Ishikawa (cell line): ENCODE measurements around the gene NDUFS3.

ENCODE experiments used
- CEBPB ChIP-seq: IDR thresholded peaks from 2 replicates; pipeline ENCODE4 v1.6.1; 2012
- CREB1 ChIP-seq: IDR thresholded peaks from 2 replicates; pipeline ENCODE4 v1.6.1; 2012; ENCODE audit warnings: low read depth
- EGR1 ChIP-seq: IDR thresholded peaks from 2 replicates; pipeline ENCODE4 v1.6.1; 2012
- EP300 ChIP-seq: IDR thresholded peaks from 2 replicates; pipeline ENCODE4 v1.6.1; 2012; ENCODE audit warnings: borderline replicate concordance
- FOXM1 ChIP-seq: IDR thresholded peaks from 2 replicates; pipeline ENCODE4 v1.6.1; 2012; ENCODE audit warnings: low read depth, borderline replicate concordance
- NFIC ChIP-seq: IDR thresholded peaks from 2 replicates; pipeline ENCODE4 v1.6.1; 2012
- RAD21 ChIP-seq: IDR thresholded peaks from 2 replicates; pipeline ENCODE4 v1.6.1; 2012; ENCODE audit warnings: low read depth
- TAF1 ChIP-seq: IDR thresholded peaks from 2 replicates; pipeline ENCODE4 v1.6.1; 2012; ENCODE audit warnings: low read depth, mild to moderate bottlenecking
- TCF12 ChIP-seq: IDR thresholded peaks from 2 replicates; pipeline ENCODE4 v1.6.1; 2012; ENCODE audit warnings: low read depth
- TEAD4 ChIP-seq: IDR thresholded peaks from 2 replicates; pipeline ENCODE4 v1.6.1; 2012
- YY1 ChIP-seq: IDR thresholded peaks from 2 replicates; pipeline ENCODE4 v1.6.1; 2012; ENCODE audit warnings: low read depth
- ZBTB7A ChIP-seq: IDR thresholded peaks from 2 replicates; pipeline ENCODE4 v1.6.1; 2012; ENCODE audit warnings: low read depth
- TF ChIP-seq, protein P1 (sequence below): IDR thresholded peaks from 2 replicates; pipeline ENCODE4 v1.6.1; 2012; ENCODE audit warnings: low read depth, mild to moderate bottlenecking
- TF ChIP-seq, protein P2 (sequence below): IDR thresholded peaks from 2 replicates; pipeline ENCODE4 v1.6.1; 2012
- TF ChIP-seq, protein P3 (sequence below): IDR thresholded peaks from 2 replicates; pipeline ENCODE4 v1.6.1; 2012

The NDUFS3 gene

DNA sequence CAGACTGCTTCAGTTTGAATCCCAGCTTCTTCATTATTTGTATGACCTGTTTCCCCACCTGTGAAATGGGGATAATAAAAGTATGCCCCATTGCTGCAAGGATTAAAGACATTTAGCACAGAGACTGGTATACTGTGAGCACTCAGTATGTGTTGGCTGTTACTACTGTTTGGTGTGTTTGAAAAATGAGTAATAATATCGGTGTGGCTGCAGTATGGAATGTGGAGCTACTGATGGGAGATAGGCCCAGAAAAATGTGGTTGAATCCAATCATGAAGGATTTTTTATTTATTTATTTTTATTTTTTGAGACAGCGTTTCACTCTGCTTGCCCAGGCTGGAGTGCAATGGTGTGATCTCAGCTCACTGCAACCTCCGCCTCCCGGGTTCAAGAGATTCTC is 24.4 kb downstream of the NDUFS3 start:
- TF ChIP-seq, protein P1, sequence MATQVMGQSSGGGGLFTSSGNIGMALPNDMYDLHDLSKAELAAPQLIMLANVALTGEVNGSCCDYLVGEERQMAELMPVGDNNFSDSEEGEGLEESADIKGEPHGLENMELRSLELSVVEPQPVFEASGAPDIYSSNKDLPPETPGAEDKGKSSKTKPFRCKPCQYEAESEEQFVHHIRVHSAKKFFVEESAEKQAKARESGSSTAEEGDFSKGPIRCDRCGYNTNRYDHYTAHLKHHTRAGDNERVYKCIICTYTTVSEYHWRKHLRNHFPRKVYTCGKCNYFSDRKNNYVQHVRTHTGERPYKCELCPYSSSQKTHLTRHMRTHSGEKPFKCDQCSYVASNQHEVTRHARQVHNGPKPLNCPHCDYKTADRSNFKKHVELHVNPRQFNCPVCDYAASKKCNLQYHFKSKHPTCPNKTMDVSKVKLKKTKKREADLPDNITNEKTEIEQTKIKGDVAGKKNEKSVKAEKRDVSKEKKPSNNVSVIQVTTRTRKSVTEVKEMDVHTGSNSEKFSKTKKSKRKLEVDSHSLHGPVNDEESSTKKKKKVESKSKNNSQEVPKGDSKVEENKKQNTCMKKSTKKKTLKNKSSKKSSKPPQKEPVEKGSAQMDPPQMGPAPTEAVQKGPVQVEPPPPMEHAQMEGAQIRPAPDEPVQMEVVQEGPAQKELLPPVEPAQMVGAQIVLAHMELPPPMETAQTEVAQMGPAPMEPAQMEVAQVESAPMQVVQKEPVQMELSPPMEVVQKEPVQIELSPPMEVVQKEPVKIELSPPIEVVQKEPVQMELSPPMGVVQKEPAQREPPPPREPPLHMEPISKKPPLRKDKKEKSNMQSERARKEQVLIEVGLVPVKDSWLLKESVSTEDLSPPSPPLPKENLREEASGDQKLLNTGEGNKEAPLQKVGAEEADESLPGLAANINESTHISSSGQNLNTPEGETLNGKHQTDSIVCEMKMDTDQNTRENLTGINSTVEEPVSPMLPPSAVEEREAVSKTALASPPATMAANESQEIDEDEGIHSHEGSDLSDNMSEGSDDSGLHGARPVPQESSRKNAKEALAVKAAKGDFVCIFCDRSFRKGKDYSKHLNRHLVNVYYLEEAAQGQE = no peak
- TF ChIP-seq EGR1 = no peak
- TF ChIP-seq NFIC = no peak
- TF ChIP-seq, protein P2, sequence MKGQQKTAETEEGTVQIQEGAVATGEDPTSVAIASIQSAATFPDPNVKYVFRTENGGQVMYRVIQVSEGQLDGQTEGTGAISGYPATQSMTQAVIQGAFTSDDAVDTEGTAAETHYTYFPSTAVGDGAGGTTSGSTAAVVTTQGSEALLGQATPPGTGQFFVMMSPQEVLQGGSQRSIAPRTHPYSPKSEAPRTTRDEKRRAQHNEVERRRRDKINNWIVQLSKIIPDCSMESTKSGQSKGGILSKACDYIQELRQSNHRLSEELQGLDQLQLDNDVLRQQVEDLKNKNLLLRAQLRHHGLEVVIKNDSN = no peak
- TF ChIP-seq, protein P3, sequence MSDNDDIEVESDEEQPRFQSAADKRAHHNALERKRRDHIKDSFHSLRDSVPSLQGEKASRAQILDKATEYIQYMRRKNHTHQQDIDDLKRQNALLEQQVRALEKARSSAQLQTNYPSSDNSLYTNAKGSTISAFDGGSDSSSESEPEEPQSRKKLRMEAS = no peak
- no peak for TF ChIP-seq CREB1
- TF ChIP-seq ZBTB7A = no peak
- TF ChIP-seq RAD21 = no peak
- TF ChIP-seq TEAD4 = no peak
- no peak for TF ChIP-seq CEBPB

DNA sequence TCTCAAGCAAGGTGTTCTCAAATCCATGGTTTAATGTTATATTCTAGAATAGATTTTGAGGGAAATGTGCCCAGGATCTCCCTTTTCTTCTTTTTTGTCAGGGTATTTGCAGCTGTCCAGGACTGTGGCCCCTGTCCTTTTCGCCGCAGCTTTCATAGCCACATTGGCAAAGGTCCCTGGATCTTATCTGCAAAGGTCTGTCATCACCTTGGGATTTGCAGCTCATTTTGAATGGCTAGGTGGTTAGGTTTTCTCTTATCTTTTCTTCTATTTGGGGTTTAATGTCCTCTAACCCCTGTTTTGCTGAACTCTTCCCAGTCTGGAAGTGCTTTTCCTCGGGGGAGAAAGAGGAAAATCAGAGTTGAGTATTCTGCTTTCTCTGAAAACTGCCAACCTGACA is 27.0 kb downstream of the NDUFS3 start:
- TF ChIP-seq EGR1 (no peak), NFIC (no peak), FOXM1 (no peak), TEAD4 (no peak), EP300 (no peak)
- TF ChIP-seq, protein P1 = no peak
- TF ChIP-seq, protein P3 = no peak
- TF ChIP-seq, protein P2 = no peak

DNA sequence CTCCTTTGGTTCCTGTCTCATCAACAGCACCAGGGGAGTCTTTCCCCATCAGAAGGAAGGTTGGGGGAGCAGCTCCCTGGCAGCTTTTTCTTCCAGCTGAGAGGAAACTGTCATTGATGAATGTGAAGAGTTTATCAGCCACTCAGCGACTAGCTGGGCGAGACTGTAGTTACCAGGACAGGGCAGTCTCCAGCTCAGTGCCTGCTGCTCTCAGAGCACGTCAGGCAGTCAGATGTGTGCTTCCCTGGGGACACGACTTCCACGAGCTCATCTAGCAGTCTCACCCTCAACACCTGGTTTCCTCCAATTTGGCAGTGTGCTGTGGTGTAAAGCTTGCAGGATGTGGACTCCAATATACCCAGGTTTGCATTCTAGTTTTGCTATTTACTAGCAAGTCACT is 27.9 kb downstream of the NDUFS3 start:
- TF ChIP-seq YY1 = no peak
- TF ChIP-seq, protein P1 = no peak
- no peak for TF ChIP-seq NFIC
- TF ChIP-seq CEBPB = no peak
- no peak for TF ChIP-seq EP300
- no peak for TF ChIP-seq TEAD4
- TF ChIP-seq, protein P3 = no peak
- no peak for TF ChIP-seq EGR1
- no peak for TF ChIP-seq ZBTB7A
- no peak for TF ChIP-seq FOXM1
- TF ChIP-seq TCF12 = no peak
- TF ChIP-seq CREB1 = no peak
- TF ChIP-seq TAF1 = no peak
- TF ChIP-seq RAD21 = no peak
- TF ChIP-seq, protein P2 = no peak

DNA sequence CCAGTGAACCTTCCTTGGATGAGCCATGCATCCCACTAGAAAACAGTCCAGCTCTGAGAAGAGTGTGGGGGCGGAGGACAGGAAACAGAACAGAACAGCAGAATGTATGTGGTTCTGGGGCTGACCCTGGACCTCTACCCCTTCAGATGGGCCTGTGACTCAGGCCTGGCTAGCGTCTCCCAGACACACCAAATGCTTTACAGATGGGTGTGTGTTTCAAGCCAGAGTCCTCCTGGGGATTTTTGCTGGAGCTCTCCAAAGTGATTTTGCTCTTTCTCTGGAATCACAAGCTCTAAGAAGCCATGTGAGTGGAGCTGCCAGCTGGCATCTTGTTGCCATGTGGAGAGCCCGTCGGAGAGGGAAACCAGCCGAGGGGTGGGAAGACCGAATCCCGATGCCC is 28.5 kb downstream of the NDUFS3 start:
- TF ChIP-seq RAD21 (no peak), TCF12 (no peak), EP300 (no peak), EGR1 (no peak), YY1 (no peak), ZBTB7A (no peak), TEAD4 (no peak), NFIC (no peak), FOXM1 (no peak)
- TF ChIP-seq, protein P1 = no peak
- TF ChIP-seq, protein P2 = no peak
- TF ChIP-seq, protein P3 = no peak
